Hindlimb muscle (tissue), 1 donor: ENCODE data around the gene ZNF467. TPM values are rescaled to one million over a fixed set of nuclear protein-coding genes. Genes with fewer than 3 reads are reported as not detected.
A peak's percentile ranks its signal among the peaks of the same experiment; 100 is the strongest.

Experiments
- DNase-seq: peaks from one replicate; pipeline ENCODE4 v3.0.0-alpha.2; 2013
- polyA plus RNA-seq: library from polyadenylated mRNA; unstranded; fragments of 120-200 nt; gene quantifications from one replicate; pipeline ENCODE4 v1.2.1, GENCODE V29; 2013; ENCODE audit not compliant: insufficient read length

Gene ZNF467, protein sequence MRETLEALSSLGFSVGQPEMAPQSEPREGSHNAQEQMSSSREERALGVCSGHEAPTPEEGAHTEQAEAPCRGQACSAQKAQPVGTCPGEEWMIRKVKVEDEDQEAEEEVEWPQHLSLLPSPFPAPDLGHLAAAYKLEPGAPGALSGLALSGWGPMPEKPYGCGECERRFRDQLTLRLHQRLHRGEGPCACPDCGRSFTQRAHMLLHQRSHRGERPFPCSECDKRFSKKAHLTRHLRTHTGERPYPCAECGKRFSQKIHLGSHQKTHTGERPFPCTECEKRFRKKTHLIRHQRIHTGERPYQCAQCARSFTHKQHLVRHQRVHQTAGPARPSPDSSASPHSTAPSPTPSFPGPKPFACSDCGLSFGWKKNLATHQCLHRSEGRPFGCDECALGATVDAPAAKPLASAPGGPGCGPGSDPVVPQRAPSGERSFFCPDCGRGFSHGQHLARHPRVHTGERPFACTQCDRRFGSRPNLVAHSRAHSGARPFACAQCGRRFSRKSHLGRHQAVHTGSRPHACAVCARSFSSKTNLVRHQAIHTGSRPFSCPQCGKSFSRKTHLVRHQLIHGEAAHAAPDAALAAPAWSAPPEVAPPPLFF
- polyA plus RNA-seq = 9.1 TPM

DNA sequence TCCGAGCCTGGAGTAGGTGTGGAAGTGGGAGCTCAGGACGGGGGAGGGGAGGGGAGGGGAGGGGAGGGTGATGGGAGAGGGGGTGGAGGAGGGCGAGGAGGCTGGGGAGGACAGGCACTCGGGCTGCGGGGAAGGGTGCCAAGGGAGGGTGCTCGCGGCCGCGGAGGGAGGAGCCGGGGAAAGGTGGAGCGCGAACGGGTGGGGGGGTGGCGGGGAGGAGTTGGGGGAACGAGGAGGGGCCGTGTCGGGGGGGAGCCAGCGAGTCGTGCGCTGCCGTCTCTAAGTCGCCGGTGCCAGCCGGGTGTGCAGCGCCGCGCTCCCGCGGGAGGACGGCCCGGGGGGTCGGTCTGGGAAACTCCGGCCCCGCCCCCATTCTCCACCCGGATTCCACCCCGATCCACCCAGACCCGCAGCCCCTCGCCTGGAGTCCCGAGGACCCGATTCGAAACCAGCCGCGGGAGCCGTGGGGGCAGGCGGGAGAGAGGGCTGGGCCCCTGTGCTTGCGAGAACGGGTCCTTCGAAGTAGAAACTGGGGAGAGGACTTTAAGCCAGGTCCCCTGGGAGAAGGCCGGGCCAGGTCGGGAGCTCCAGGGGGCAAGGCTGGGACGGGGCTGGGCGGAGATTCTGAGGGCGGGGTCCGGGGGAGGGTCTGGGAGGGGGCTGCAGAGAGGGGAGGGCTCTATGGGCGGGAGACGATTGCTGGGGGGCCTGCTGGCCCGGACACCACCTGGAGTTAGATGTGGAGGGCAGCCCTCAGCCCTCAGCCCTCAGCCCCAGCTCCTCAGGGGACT is at the start of gene ZNF467:
ZNF467 (minus strand) TSS at position 143 of the 791 bp plus-strand sequence. CDS start 2,556 bp downstream, outside the sequence.
- DNase-seq = peak; percentile 58

DNA sequence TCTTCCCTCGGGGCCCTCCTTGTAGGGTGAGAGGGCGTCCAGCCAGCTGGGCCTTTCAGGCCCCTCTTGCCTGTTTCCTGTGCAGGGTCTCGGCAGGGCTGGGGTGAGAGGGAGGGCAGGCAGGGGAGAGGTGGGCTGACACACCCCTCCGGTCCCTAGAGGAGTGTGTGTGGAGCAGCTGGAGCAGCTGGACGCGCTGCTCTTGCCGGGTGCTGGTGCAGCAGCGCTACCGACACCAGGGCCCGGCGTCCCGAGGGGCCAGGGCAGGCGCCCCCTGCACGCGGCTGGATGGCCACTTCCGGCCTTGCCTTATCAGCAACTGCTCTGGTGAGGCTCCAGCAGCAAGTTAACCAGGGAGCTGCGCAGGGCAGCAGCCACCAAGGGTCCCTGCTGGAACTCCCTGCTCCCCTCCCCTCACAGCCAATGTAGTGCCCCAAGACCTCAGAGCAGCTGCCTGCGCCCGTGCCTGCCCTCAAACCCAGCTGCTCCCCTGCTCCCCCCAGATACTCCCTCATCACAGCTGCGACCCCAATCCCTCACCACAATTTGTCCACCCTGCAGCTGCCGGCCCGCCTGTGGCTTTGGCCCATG is 49.1 kb upstream of the ZNF467 start:
- no peak for DNase-seq

DNA sequence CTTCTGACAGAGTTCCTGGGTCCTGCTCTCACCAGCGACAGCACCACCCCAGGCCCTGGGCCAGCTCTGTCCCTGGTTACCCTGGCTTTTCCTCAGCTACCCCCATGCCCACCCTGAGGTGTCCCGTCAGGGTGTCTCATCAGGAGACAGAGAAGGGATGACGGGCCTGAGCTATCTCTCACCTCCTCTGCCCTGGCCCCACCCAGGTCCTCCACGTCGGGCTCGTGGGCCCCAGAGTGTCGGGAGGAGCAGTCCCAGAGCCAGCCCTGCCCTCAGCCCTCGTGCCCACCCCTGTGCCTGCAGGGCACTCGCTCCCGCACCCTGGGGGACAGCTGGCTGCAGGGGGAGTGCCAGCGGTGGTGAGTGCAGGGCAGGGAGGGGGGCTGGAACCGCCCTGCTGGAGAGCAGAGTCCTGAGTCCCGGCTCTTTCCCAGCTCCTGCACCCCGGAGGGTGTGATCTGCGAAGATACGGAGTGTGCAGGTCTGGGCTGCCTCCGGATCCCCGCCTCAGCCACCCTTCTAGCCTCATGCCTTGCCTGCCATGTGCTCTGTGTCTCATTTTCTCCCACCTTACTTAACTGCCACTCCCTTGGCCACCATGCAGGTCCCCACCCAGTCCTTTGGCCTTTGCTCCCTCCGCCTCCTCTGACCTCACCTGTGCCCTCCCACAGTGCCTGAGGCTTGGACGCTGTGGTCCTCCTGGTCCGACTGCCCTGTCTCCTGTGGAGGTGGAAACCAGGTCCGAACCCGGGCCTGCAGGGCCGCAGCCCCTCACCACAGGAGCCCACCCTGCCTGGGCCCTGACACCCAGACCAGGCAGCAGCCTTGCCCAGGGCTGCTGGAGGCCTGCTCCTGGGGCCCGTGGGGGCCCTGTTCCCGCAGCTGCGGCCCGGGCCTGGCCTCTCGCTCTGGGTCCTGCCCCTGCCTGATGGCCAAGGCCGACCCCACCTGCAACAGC is 48.1 kb upstream of the ZNF467 start:
- DNase-seq = no peak

DNA sequence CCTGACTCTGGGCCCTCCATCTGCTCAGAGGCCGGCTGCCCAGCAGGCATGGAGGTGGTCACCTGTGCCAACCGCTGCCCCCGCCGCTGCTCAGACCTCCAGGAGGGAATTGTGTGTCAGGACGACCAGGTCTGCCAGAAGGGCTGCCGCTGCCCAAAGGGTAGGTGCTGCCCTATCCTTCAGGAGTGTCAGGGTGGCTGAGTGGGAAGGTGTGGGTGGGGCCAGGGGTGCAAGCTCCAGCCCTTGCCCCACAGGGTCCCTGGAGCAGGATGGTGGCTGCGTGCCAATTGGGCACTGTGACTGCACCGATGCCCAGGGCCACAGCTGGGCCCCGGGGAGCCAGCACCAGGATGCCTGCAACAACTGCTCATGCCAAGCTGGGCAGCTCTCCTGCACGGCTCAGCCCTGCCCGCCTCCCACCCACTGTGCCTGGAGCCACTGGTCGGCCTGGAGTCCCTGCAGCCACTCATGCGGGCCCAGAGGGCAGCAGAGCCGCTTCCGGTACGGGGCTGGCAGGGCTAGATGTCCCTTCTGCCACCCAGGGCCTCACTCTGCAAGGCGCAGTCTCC is 47.3 kb upstream of the ZNF467 start:
- no peak for DNase-seq

DNA sequence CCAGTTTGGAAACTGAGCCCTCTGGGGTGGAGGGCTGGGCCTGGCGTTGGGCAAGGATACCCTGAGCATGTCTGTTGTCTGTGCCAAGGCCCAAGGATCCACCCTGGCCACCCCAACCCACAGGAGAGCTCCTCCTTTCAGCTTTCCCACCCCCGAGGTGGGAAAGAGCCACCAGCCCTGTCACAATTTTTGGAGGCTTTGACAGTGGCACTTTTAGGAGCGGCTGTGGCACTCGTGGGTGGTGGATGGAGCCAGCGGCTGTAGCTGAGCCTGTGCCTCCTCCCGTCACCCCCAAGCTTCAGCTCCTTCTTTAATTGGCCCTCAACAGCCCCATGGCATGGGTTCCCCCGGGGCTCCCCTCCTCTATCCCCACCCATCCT is 46.6 kb upstream of the ZNF467 start:
- no peak for DNase-seq

DNA sequence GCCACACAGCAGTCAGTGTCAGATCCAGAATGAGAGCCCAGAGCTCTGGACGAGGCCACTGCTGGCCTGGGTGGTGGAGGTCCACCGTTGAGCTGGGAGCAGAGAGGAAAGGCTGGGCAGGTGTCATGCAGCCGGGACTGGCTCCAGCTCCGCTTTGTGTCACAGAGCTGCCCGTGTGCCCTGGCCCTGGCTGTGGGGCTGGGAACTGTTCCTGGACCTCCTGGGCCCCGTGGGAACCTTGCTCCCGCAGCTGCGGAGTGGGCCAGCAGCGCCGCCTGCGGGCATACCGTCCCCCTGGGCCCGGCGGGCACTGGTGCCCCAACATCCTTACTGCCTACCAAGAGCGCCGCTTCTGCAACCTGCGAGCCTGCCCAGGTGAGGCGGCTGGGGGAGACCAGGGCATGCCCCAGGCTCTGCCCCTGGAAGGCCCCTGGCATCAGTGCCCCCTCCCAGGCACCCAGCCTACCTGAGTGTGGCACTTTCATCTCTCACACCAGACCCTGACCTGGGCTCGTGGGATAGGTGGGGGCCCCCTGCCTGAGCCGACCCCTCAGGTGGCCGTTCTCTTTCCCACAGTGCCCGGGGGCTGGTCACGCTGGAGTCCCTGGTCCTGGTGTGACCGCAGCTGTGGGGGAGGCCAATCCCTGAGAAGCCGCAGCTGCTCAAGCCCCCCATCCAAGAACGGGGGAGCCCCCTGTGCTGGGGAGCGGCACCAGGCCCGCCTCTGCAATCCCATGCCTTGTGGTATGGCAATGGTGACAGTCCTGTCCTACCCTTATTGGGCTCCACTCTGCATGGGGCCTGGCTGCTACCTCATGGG is 46.0 kb upstream of the ZNF467 start:
- DNase-seq = no peak

DNA sequence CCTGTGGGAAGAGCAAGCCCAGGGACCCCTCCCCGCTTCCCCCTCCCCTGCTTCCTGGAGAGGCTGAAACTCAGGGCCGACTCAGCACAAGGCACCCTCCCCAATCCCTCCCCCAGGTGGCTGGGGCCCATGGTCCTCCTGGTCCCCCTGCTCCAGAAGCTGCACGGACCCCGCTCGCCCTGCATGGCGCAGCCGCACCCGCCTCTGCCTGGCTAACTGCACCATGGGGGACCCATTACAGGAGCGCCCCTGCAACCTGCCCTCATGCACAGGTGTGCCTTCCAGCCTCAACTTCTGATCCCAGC is 45.1 kb upstream of the ZNF467 start:
- DNase-seq = no peak

DNA sequence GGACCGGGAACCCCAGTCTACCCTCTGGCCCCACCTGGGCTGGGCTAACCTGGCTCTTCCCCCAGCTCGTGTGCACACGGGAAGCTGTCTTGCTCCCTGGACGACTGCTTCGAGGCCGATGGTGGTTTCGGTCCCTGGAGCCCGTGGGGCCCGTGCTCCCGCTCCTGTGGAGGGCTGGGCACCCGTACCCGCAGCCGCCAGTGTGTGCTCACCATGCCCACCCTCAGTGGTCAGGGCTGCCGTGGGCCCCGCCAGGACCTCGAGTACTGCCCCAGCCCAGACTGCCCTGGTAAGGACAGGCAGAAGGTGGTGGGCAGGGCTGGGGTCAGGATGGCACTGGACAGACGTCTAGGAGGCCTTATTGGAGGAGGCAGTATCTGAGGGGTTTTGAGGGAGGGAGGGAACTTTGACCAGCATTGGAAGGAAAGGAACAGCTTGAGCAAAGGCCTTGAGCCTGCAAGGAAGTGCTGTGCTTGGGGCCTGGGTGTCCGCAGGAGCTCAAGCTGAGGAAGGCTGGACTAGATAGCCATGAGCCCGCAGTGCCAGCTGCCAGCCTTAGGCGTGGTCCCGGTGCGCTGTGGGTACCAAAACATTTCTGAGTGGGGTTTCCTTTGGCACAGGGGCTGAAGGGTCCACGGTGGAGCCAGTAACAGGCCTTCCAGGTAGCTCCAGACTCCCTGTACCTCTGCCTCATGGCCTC is 44.6 kb upstream of the ZNF467 start:
- DNase-seq = no peak

DNA sequence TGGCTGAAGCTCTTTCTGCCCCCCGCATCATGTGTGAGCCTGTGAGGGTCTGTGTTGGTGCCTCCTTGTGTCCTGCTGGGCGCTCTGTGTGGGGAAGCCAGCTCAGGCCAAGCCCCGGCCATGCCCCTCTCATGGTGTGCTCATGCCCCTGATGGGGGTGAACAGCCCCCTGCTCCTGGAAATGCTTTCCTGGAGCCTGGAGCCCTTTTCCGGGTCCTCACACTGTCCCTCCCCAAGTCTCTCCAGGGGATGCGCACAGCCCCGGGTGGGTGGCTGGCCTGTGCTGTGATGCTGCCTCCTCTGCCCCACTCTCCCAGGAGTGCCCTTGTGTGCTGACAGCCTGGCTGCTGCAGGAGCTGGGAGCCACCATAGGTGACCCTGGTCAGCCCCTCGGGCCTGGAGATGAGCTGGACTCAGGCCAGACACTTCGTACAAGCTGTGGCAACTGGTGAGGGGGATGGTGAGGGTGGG is 43.9 kb upstream of the ZNF467 start:
- no peak for DNase-seq

DNA sequence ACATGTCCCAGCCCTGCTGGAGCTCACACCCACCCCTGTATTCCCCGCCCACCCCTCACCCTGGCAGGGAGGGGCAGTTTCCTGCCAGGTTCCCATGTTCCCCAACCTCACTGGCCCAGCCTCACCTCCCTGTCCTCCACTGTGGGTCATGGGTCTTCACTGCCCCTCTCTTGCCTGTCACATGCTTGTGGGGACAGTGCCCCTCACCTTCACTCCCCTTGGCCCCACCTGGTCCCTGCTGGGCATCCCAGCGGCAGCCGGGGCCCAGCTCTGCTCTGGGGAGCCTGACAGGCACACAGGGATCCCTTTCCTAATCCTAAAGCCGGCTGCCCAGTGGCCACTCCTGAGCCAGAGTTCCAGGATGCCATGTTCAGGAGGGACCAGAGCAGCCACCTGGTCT is 43.4 kb upstream of the ZNF467 start:
- no peak for DNase-seq

DNA sequence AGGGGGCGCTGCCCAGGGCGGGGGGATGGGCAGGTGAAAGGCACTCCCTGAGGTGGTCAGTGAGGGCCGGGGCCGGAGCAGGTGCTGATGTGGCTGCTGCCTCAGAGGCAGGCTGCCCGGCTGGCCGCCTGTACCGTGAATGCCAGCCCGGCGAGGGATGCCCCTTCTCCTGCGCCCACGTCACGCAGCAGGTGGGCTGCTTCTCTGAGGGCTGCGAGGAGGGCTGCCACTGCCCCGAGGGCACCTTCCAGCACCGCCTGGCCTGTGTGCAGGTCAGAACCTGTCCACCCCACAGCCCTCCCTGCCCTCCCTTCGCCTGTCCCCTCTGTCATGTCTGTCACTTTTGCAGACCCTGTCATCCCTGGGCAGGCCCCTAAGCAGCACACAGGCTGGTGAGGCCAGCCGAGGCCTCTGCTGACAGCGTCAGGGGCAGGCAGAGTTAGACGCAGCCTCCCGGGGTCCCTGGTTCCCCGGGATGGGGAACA is 42.9 kb upstream of the ZNF467 start:
- DNase-seq = no peak

DNA sequence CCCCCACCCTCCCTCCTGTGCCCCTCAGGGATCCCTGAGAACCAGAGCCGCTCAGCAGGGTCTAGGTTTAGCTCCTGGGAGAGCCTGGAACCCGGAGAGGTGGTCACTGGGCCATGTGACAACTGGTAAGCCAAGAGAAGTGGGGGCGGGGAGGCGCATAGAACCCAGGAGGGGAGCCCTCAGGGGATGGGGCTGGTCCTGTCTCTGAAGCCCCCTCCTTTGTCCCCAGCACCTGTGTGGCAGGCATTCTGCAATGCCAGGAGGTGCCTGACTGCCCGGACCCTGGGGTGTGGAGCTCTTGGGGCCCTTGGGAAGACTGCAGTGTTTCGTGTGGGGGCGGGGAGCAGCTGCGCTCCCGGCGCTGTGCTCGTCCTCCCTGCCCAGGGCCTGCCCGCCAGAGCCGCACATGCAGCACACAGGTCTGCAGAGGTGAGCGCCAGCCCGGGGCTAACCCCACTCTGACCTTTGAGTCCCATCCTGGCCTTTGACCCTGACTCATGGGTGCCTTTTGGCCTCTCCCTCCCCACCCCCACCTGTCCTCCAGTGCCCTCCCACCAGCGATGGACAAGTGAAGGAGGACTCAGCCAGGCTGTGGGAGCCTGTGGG is 42.4 kb upstream of the ZNF467 start:
- DNase-seq = no peak

DNA sequence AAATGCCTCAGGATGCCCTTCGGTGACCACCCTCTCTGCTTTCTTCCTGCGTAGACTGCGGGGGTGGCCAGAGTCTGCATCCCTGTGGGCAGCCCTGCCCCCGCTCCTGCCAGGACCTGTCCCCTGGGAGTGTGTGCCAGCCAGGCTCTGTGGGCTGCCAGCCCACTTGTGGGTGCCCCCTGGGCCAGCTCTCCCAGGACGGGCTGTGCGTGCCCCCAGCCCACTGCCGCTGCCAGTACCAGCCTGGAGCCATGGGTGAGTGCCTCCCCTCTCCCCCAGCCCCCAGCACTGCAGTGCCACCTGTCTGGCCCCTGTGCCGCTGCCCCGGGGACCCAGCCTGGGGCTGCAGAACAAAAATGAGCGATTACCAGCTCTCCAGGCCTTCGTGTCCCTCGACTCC is 41.7 kb upstream of the ZNF467 start:
- DNase-seq = no peak

DNA sequence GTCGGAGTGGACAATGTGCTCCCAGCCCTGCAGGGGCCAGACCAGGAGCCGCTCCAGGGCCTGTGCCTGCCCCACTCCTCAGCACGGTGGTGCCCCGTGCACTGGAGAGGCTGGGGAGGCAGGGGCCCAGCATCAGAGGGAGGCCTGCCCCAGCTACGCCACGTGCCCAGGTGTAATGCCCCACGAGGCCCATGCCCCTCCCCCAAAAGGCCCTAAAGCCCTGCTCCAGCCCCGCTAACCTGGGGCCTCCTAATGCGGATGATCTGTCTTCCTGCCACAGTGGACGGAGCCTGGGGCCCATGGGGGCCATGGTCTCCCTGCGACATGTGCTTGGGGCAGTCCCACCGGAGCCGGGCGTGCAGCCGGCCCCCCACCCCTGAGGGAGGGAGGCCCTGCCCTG is 41.1 kb upstream of the ZNF467 start:
- no peak for DNase-seq

DNA sequence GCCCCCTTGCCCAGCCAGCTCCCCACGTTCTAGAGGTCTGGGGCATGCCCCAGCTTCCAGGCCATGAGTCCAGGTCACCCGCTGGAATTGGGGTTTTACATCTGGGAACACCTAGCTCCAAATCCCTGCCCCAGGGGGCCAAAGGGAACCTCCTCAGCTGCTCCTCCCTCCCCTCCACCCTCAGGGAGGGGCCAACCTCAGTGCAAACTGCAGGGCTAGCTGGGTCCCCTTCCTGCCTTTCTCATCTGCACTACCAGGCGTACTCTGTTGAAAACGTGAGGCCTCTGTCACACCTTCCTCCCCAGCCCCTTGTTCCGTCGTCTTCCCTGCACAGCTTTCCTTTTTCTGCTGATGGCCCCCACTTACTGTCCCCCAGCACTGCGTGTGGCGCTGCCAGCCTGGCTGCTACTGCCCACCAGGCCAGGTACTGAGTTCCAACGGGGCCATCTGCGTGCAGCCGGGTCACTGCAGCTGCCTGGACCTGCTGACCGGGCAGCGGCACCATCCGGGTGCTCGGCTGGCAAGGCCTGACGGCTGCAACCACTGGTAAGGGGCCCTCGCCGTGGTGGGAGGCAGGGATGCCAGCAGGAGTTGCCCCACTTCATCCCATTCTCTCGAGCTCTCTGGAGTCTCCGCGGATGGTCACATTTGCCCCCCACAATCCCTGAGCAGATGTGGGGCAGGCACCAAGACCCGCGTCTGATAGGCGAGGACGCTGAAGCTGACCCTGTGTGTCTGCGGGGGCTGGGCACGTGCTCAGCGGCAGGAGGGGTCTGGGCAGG is 40.1 kb upstream of the ZNF467 start:
- DNase-seq = no peak

DNA sequence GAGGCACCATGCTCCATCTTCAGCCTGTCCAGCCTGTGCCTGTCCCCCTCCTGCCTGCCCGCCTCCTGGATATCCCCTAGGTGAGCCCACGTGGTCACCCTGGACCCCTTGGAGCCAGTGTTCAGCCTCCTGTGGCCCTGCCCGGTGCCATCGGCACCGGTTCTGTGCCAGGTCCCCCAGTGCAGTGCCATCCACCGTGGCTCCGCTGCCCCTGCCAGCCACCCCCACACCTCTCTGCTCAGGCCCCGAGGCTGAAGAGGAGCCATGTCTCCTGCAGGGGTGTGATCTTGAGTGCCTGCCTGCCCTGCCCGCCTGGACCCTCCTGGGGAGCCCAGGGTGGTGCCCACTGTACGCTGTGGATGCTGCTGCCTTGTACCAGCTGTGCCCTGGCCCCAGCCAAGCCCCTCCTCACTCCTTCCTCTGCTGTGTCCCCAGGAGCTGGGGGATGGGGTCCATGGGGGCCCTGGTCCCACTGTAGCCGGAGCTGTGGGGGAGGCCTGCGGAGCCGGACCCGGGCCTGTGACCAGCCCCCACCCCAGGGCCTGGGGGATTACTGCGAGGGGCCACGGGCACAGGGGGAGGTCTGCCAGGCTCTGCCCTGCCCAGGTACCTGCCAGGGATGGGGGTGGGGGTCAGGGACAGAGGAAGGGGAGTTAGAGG is 38.6 kb upstream of the ZNF467 start:
- DNase-seq = no peak

DNA sequence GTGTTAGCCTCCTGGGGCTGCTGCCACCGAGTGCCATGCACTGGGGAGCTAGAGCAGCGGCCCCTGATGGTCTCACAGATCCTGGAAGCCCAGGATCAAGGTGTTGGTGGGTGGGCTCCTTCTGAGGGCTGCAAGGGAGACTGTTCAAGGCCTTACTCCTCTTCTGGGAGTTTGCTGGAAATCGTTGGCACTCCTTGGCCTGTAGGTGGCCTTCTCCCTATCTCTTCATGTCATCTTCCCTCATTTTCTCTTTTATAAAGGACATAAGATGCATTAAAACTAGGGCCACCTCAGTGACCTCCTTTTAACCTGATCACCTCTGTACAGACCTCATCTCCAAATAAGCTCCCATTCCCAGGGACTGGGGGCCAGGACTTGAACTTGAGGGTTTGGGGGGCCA is 37.8 kb upstream of the ZNF467 start:
- no peak for DNase-seq

DNA sequence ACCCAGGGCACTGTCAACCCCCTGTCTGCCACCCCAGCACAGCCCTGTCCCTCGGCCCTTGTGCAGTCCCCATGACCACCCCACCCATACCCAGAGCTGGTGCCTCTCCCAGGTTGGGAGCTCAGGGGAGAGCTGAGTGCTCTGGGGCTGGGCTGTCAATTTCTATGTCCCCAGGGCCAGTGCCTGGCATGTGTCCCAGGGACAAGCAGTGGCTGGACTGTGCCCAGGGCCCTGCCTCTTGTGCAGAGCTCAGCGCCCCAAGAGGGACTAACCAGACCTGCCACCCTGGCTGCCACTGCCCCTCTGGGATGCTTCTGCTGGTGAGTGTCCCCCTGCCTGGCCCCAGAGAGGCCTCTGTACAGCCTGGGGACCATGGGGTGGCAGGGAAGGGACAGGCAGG is 35.8 kb upstream of the ZNF467 start:
- no peak for DNase-seq
